ENCODE data around the gene CDC42SE1. TPM values are rescaled to one million over a fixed set of nuclear protein-coding genes. Genes with fewer than 3 reads are reported as not detected.

CDC42SE1 gene
- total RNA-seq, 4 donors from 2014 or later: 56.6 to 115 (median 92.0) TPM

GRCh38 chr1:151003180-151003579, 56.2 kb downstream of the CDC42SE1 start:
- ATAC-seq (ENCODE audit: low FRiP score): no peak
- DNase-seq (ENCODE audit: low spot score): no peak
- TF ChIP-seq, protein P1, sequence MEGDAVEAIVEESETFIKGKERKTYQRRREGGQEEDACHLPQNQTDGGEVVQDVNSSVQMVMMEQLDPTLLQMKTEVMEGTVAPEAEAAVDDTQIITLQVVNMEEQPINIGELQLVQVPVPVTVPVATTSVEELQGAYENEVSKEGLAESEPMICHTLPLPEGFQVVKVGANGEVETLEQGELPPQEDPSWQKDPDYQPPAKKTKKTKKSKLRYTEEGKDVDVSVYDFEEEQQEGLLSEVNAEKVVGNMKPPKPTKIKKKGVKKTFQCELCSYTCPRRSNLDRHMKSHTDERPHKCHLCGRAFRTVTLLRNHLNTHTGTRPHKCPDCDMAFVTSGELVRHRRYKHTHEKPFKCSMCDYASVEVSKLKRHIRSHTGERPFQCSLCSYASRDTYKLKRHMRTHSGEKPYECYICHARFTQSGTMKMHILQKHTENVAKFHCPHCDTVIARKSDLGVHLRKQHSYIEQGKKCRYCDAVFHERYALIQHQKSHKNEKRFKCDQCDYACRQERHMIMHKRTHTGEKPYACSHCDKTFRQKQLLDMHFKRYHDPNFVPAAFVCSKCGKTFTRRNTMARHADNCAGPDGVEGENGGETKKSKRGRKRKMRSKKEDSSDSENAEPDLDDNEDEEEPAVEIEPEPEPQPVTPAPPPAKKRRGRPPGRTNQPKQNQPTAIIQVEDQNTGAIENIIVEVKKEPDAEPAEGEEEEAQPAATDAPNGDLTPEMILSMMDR (IDR thresholded peaks at IDR 0.05): no peak

DNA sequence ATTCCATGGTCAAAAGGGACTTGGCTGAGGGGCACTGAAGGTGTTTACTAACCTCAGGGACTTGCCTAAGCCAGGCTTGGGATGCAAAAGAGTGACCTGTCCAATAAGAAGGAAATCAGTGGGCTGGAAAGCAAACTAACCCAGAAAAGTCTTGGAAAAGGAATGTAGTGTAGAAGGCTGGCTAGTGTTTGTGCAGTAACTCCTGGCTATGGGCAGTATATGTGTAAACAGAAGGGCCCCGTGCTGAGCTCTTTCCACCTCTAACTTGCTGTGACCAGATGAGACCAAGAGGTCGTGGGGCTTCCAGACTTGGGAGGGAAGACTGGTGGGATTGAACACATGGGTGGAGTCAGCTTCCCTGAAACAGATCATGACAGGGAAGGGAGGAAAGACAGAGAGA, 56.8 kb downstream of the CDC42SE1 start:
- no peak for ATAC-seq (ENCODE audit: low FRiP score)
- no peak for DNase-seq (ENCODE audit: low spot score)
- TF ChIP-seq, protein P1 (IDR thresholded peaks at IDR 0.05): no peak

DNA sequence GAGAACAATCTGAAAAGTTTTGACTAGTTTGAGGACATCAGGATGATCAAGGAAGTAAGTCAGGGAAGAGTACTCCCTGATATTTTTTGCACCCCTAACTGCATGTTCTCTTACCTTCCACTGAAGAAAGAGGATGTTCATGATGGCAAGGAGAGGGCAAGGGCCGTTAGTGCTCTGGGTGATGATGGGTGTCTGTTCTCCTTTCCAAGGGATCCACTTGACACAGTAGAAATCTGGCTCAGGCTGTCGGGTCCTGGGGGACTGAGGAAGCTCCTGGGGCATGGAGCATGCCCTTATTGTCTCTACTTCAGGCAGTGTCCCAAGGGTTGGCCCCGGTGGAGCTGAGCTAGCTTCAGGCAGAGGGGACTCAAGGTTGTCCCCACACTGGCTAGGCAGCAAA, 57.4 kb downstream of the CDC42SE1 start:
- ATAC-seq (ENCODE audit: low FRiP score): no peak
- TF ChIP-seq, protein P1 (IDR thresholded peaks at IDR 0.05): no peak
- DNase-seq (ENCODE audit: low spot score): no peak

DNA sequence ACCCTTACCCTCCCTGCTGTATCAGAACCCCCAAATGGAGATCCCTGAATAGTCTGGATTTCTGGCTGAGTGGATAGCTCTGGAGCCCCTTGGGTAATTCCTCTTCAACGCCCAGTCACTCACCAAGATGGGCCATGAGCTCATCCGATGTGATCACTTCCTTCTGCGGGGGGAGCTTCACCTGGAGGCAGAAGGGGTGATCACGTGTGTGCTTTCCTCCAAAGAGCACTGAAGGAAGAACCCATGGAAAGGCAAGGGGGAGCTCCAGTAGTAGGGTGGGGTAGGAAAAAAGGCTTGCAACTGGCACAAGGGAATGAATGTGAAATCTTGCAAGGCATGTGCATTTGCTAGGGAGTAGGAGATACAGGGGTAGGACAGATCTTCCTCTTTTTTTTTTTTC, 57.8 kb downstream of the CDC42SE1 start:
- TF ChIP-seq, protein P1 (IDR thresholded peaks at IDR 0.05): no peak
- ATAC-seq (ENCODE audit: low FRiP score) (no peak), DNase-seq (ENCODE audit: low spot score) (no peak)

Small RNAs within 50 kb of the gene (small RNA-seq; reads per million reads assigned to genes)
- not detected for gene RNU6-884P

Other genes starting within 250 kb of the CDC42SE1 start
- 10 to 100 TPM; 45.0 to 75.0 (median 58.3) TPM for gene ARNT, start 183.0 kb downstream of the CDC42SE1 start, total RNA-seq
- not detected for gene CTXND2, start 172.5 kb downstream of the CDC42SE1 start, total RNA-seq
- gene SETDB1, start 133.3 kb downstream of the CDC42SE1 start, total RNA-seq: 10 to 100 TPM; 23.7 to 32.9 (median 27.8) TPM
- gene CERS2, start 84.8 kb downstream of the CDC42SE1 start, total RNA-seq: 100 to 1,000 TPM in 3 of 4 donors, 10 to 100 TPM in 1; 96.8 to 144 (median 131) TPM
- 10 to 100 TPM in 1 of 4 donors, 1 to 10 TPM in 2, under 1 TPM in 1; 0.79 to 26.4 (median 5.6) TPM for gene ANXA9, start 77.3 kb downstream of the CDC42SE1 start, total RNA-seq
- gene MINDY1, start 52.7 kb downstream of the CDC42SE1 start, total RNA-seq: 10 to 100 TPM; 15.5 to 35.4 (median 33.2) TPM
- gene PRUNE1, start 51.2 kb downstream of the CDC42SE1 start, total RNA-seq: 10 to 100 TPM in 3 of 4 donors, 1 to 10 TPM in 1; 6.2 to 20.6 (median 16.2) TPM
- under 1 TPM in 3 of 4 donors, not detected in 1; 0.63 to 0.74 (median 0.69) TPM for gene BNIPL, start 23.0 kb downstream of the CDC42SE1 start, total RNA-seq
- 1 to 10 TPM; 2.8 to 7.8 (median 5.6) TPM for gene C1orf56, start 11.9 kb downstream of the CDC42SE1 start, total RNA-seq
- 1 to 10 TPM in 2 of 4 donors, under 1 TPM in 2; 0.47 to 6.6 (median 0.79) TPM for gene MLLT11, start 775 bp upstream of the CDC42SE1 start, total RNA-seq
- 10 to 100 TPM; 15.0 to 36.1 (median 21.2) TPM for gene GABPB2, start 11.1 kb upstream of the CDC42SE1 start, total RNA-seq
- gene SEMA6C, start 87.0 kb upstream of the CDC42SE1 start, total RNA-seq: 10 to 100 TPM in 1 of 4 donors, 1 to 10 TPM in 3; 2.6 to 25.5 (median 4.1) TPM
- gene TNFAIP8L2, start 97.0 kb upstream of the CDC42SE1 start, total RNA-seq: 10 to 100 TPM in 3 of 4 donors, 1 to 10 TPM in 1; 7.6 to 16.4 (median 13.0) TPM
- gene LYSMD1, start 106.3 kb upstream of the CDC42SE1 start, total RNA-seq: 10 to 100 TPM in 2 of 4 donors, 1 to 10 TPM in 2; 4.1 to 11.0 (median 9.8) TPM
- 10 to 100 TPM; 12.0 to 24.7 (median 20.7) TPM for gene SCNM1, start 106.5 kb upstream of the CDC42SE1 start, total RNA-seq
- 1 to 10 TPM in 1 of 4 donors, not detected in 3; 1.9 TPM for gene TMOD4, start 116.4 kb upstream of the CDC42SE1 start, total RNA-seq
- 10 to 100 TPM; 24.0 to 26.1 (median 24.6) TPM for gene VPS72, start 130.6 kb upstream of the CDC42SE1 start, total RNA-seq
- gene PIP5K1A, start 138.9 kb upstream of the CDC42SE1 start, total RNA-seq: 10 to 100 TPM; 31.5 to 94.2 (median 59.4) TPM
- gene PSMD4, start 195.1 kb upstream of the CDC42SE1 start, total RNA-seq: 100 to 1,000 TPM in 3 of 4 donors, 10 to 100 TPM in 1; 96.4 to 148 (median 131) TPM
- 10 to 100 TPM; 10.1 to 15.3 (median 14.2) TPM for gene ZNF687, start 222.7 kb upstream of the CDC42SE1 start, total RNA-seq